Embryonic facial prominence (tissue), 1 donor: ENCODE data around the gene OLIG2.

Experiments used
- DNase-seq: peaks from one replicate; pipeline ENCODE4 v3.0.0-alpha.2; 2016; ENCODE audit errors: extremely low spot score

The OLIG2 gene

DNA sequence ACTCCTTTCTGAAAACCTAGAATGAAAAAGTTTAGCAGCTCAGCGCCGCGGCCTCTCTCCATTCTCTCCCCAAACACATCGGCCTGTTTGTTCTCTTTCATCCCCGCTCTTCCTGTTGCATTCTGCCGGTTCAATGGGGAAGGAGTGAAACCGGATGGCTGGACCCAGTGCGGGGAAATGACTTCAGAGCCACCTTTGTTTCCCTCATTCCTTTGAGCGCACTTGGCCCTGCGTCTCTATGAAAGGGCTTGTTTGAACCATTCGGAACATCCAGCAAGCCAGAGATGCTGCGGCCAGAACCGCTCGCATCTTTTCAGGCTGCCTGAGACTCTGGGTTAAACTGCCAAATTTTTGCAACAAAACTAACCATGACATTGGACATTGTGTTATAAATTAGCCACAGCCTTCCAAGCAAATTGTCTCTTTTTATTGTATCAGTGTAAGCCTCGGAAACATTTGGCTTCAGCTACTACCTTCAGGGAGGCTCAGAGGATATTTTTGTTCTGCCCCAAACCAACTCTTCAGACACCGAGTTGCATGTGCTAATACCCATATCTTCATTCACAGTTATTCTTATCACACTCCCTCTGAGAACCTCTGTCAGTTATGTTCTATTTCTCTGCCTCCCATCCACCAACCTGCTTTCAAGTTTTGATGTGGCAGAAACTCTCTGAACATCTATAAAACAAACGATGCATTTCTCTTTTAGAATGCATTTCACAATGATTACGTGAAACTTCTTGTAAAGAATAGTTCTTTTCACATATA is 39.1 kb downstream of the OLIG2 start:
- DNase-seq, result no peak

GRCh38 chr21:33067043-33067442 is 41.3 kb downstream of the OLIG2 start:
- no peak for DNase-seq

GRCh38 chr21:33067457-33067856 is 41.7 kb downstream of the OLIG2 start:
- DNase-seq, result no peak

DNA sequence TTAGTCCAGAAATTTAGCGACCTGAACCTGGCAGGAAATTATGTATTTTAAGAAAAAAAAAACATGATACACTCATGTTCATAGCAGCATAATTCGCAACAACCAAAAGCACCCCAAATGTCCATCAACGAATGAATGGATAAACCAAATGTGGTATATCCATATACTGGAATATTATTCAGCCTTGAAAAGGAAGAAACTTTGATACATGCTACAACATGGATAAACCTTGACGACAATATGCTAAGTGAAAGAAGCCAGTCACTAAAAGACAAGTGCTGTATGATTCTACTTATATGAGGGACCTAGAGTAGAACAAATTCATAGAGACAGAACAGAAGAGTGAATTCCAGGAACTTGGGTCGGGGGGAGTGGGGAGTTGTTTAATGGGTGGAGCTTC is 43.5 kb downstream of the OLIG2 start:
- no peak for DNase-seq

GRCh38 chr21:33069645-33069993 is 43.9 kb downstream of the OLIG2 start:
- no peak for DNase-seq

DNA sequence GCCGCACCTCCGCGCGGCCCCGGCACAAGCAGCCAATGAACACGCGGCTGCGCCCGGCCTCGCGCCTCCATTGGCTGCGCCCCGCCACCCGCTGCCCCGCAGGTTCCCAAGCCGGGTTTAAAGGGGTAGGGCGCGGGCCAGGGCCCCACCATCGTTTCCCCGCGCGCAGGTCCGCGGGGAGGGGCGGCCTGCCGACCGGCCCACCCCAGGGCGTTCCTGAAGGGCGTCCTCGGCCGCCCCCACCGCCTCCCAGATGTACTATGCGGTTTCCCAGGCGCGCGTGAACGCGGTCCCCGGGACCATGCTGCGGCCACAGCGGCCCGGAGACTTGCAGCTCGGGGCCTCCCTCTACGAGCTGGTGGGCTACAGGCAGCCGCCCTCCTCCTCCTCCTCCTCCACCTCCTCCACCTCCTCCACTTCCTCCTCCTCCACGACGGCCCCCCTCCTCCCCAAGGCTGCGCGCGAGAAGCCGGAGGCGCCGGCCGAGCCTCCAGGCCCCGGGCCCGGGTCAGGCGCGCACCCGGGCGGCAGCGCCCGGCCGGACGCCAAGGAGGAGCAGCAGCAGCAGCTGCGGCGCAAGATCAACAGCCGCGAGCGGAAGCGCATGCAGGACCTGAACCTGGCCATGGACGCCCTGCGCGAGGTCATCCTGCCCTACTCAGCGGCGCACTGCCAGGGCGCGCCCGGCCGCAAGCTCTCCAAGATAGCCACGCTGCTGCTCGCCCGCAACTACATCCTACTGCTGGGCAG is 44.4 kb downstream of the OLIG2 start, which contains the start of gene OLIG1:
TSS of gene OLIG1 (plus strand) at position 148 of the 750 bp plus-strand sequence. CDS start at position 254, 106 bp downstream.
- no peak for DNase-seq

DNA sequence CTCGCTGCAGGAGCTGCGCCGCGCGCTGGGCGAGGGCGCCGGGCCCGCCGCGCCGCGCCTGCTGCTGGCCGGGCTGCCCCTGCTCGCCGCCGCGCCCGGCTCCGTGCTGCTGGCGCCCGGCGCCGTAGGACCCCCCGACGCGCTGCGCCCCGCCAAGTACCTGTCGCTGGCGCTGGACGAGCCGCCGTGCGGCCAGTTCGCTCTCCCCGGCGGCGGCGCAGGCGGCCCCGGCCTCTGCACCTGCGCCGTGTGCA is 44.9 kb downstream of the OLIG2 start:
- no peak for DNase-seq

GRCh38 chr21:33070998-33071769 is 45.4 kb downstream of the OLIG2 start:
- DNase-seq, result no peak

- no peak for DNase-seq
These were observed 46.1 kb downstream of the OLIG2 start for GRCh38 chr21:33071770-33072306.

- DNase-seq, result no peak
These were observed 47.9 kb downstream of the OLIG2 start for GRCh38 chr21:33073636-33074035.

DNA sequence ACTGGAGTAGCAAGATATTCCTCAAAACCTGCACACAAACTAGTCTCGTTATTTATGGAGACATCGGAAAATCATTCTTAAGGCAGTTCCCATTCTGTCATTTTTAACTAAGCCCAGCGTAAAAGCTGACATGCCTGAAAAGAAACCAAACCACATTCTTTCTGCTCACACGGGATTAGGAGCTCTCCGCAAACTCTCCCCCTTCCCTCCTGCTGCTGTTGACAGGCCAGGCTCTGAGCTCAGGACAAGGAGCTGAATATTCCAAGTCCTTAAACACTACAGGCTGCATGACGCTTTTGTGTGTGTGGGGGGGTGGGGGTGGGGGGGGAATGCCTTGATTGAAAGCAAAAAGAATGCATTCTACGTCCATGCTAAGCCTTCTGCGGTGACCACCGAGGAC is 49.4 kb downstream of the OLIG2 start:
- peak; percentile 63 for DNase-seq

DNA sequence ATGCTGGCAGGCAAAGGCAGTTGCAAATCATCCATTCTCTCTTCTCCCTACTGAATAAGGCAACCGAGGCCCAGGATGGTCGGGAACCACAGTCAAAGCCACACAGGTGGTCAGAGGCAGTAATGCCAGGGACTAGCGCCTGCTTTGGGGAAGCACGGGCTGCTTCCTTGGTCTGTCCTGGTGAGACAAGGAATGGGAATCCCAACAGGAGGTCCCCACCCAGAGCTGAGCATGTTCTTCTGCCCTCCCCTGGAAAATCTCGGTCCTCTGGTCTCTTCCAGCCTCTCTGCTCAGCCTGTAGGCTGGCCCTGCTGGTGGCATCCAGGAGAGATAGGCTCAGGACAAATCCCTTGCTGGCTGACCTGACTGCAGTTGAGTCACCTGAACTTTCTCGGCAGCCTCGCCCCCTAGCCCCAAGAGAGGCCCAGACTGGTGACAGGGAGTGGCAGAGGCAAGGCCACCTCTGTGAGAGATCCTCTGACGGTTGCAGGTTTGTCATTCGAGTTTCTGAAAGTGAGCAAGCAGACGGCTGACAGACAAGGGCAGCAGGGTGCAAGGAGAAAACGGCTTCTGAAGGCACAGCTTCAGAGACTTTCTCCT is 50.0 kb downstream of the OLIG2 start:
- no peak for DNase-seq

- DNase-seq, result no peak
These were observed 51.0 kb downstream of the OLIG2 start for GRCh38 chr21:33076600-33077329.
